SK-N-SH treated with all-trans-retinoic acid at 6 μM for 48 hours (cell line): ENCODE measurements around the gene GRIK3.

Experiments used
- ATAC-seq: fragments of 200-7000 bp; cut with Tn5 transposase; 3 replicates; pipeline ENCODE4 v1.9.1; 2020; ENCODE audit warnings: mild to moderate bottlenecking, moderate library complexity
- ARNTL ChIP-seq: fragments of 450-650 bp; formaldehyde crosslinking; IDR thresholded peaks from 2 replicates; pipeline ENCODE4 v1.5.0; 2020; ENCODE audit warnings: low read depth, mild to moderate bottlenecking, moderate library complexity, borderline replicate concordance
- BACH2 ChIP-seq: fragments of 250-450 bp; sonication (Bioruptor Pico); IDR thresholded peaks from 2 replicates; pipeline ENCODE4 v1.9.0; 2021; ENCODE audit warnings: mild to moderate bottlenecking, borderline replicate concordance
- CREB5 ChIP-seq: fragments of 250-450 bp; sonication (Bioruptor Pico); IDR thresholded peaks from 2 replicates; pipeline ENCODE4 v1.5.1; 2020; ENCODE audit warnings: low read depth, mild to moderate bottlenecking, moderate library complexity
- CSDC2 ChIP-seq: fragments of 250-450 bp; sonication (Bioruptor Pico); IDR thresholded peaks from 2 replicates; pipeline ENCODE4 v1.5.0; 2020; ENCODE audit warnings: mild to moderate bottlenecking, moderate library complexity
- CSRNP3 ChIP-seq: fragments of 250-450 bp; sonication (Bioruptor Pico); IDR thresholded peaks from 2 replicates; pipeline ENCODE4 v1.5.1; 2021; ENCODE audit warnings: mild to moderate bottlenecking, moderate library complexity
- ESRRG ChIP-seq: fragments of 250-450 bp; sonication (Bioruptor Pico); IDR thresholded peaks from 2 replicates; pipeline ENCODE4 v1.6.1; 2021; ENCODE audit warnings: mild to moderate bottlenecking
- GLIS3 ChIP-seq: fragments of 250-450 bp; sonication (Bioruptor Pico); IDR thresholded peaks from 2 replicates; pipeline ENCODE4 v1.5.0; 2020; ENCODE audit warnings: mild to moderate bottlenecking, moderate library complexity
- ISL1 ChIP-seq: fragments of 250-450 bp; sonication (Bioruptor Pico); IDR thresholded peaks from 2 replicates; pipeline ENCODE4 v2.1.2; 2022; ENCODE audit warnings: mild to moderate bottlenecking, moderate library complexity
- PATZ1 ChIP-seq: fragments of 250-450 bp; sonication (Bioruptor Pico); IDR thresholded peaks from 2 replicates; pipeline ENCODE4 v1.8.0; 2020; ENCODE audit warnings: mild to moderate bottlenecking, moderate library complexity, borderline replicate concordance
- POU6F1 ChIP-seq: fragments of 250-450 bp; sonication (Bioruptor Pico); IDR thresholded peaks from 2 replicates; pipeline ENCODE4 v1.8.0; 2021; ENCODE audit warnings: low read depth, mild to moderate bottlenecking, moderate library complexity, borderline replicate concordance
- PPARA ChIP-seq: fragments of 250-450 bp; sonication (Bioruptor Pico); IDR thresholded peaks from 2 replicates; pipeline ENCODE4 v1.5.0; 2020; ENCODE audit warnings: mild to moderate bottlenecking, borderline replicate concordance
- RARB ChIP-seq: fragments of 250-450 bp; sonication (Bioruptor Pico); IDR thresholded peaks from 2 replicates; pipeline ENCODE4 v1.8.0; 2021; ENCODE audit warnings: mild to moderate bottlenecking, moderate library complexity
- SNAI2 ChIP-seq: fragments of 250-450 bp; sonication (Bioruptor Pico); IDR thresholded peaks from 2 replicates; pipeline ENCODE4 v1.5.0; 2020; ENCODE audit warnings: mild to moderate bottlenecking, moderate library complexity
- TCF4 ChIP-seq: fragments of 250-450 bp; sonication (Bioruptor Pico); IDR thresholded peaks from 2 replicates; pipeline ENCODE4 v1.8.0; 2021; ENCODE audit warnings: mild to moderate bottlenecking, moderate library complexity, borderline replicate concordance
- TOX ChIP-seq: fragments of 250-450 bp; sonication (Bioruptor Pico); IDR thresholded peaks from 2 replicates; pipeline ENCODE4 v1.8.0; 2021; ENCODE audit warnings: mild to moderate bottlenecking, moderate library complexity, borderline replicate concordance
- TSHZ2 ChIP-seq: fragments of 250-450 bp; sonication (Bioruptor Pico); IDR thresholded peaks from 2 replicates; pipeline ENCODE4 v1.5.0; 2020; ENCODE audit warnings: mild to moderate bottlenecking, moderate library complexity
- ZC3H10 ChIP-seq: fragments of 250-450 bp; sonication (Bioruptor Pico); IDR thresholded peaks from 2 replicates; pipeline ENCODE4 v1.5.1; 2021; ENCODE audit warnings: mild to moderate bottlenecking, moderate library complexity
- ZFP3 ChIP-seq: fragments of 250-450 bp; sonication (Bioruptor Pico); IDR thresholded peaks from 2 replicates; pipeline ENCODE4 v1.5.0; 2020; ENCODE audit warnings: mild to moderate bottlenecking, moderate library complexity
- ZFP30 ChIP-seq: fragments of 450-650 bp; formaldehyde crosslinking; IDR thresholded peaks from 2 replicates; pipeline ENCODE4 v1.5.0; 2022; ENCODE audit warnings: mild to moderate bottlenecking, moderate library complexity
- ZNF565 ChIP-seq: fragments of 450-650 bp; formaldehyde crosslinking; conservative IDR thresholded peaks from 2 replicates; pipeline ENCODE4 v1.5.0; 2020; ENCODE audit warnings: low read depth, mild to moderate bottlenecking, moderate library complexity

Gene GRIK3

GRCh38 chr1:36951292-36951750, 83.0 kb downstream of the GRIK3 start:
- no peak for ATAC-seq
- TF ChIP-seq ISL1 (CRISPR knock-in tag) (no peak), CREB5 (CRISPR knock-in tag) (no peak), CSDC2 (CRISPR knock-in tag) (no peak), GLIS3 (CRISPR knock-in tag) (no peak), TCF4 (CRISPR knock-in tag) (no peak), ZFP3 (CRISPR knock-in tag) (no peak), ARNTL (CRISPR knock-in tag) (no peak), TSHZ2 (no peak), BACH2 (CRISPR knock-in tag) (no peak)

- no peak for ATAC-seq
- TF ChIP-seq POU6F1 (CRISPR knock-in tag) (no peak), ZNF565 (CRISPR knock-in tag) (no peak), TCF4 (CRISPR knock-in tag) (no peak), PATZ1 (CRISPR knock-in tag) (no peak)
- TF ChIP-seq, all 23 proteins: peak for 0
These were observed 83.6 kb downstream of the GRIK3 start for GRCh38 chr1:36950604-36951291.

- no peak for ATAC-seq
- no peak for TF ChIP-seq TSHZ2
- TF ChIP-seq CREB5 (CRISPR knock-in tag) = no peak
- TF ChIP-seq ESRRG (CRISPR knock-in tag) = no peak
- TF ChIP-seq ZNF565 (CRISPR knock-in tag) = no peak
- no peak for TF ChIP-seq SNAI2
- TF ChIP-seq TOX (CRISPR knock-in tag) = no peak
- TF ChIP-seq PATZ1 (CRISPR knock-in tag) = no peak
- no peak for TF ChIP-seq TCF4 (CRISPR knock-in tag)
- no peak for TF ChIP-seq CSRNP3 (CRISPR knock-in tag)
- TF ChIP-seq ZFP3 (CRISPR knock-in tag) = no peak
- TF ChIP-seq ZFP30 = no peak
- no peak for TF ChIP-seq GLIS3 (CRISPR knock-in tag)
- no peak for TF ChIP-seq ARNTL (CRISPR knock-in tag)
- TF ChIP-seq RARB (CRISPR knock-in tag) = no peak
- no peak for TF ChIP-seq PPARA (CRISPR knock-in tag)
- no peak for TF ChIP-seq CSDC2 (CRISPR knock-in tag)
- no peak for TF ChIP-seq BACH2 (CRISPR knock-in tag)
- TF ChIP-seq ZC3H10 = no peak
These were observed 85.7 kb downstream of the GRIK3 start for GRCh38 chr1:36948606-36949005.
